Lung (tissue), 16 donors: Measurements from ENCODE around the gene CLDND2. TPM values are rescaled to one million over a fixed set of nuclear protein-coding genes. Genes with fewer than 3 reads are reported as not detected.
A peak's percentile ranks its signal among the peaks of the same experiment; 100 is the strongest.
"Not testable (repeated sequence)": the region's sequence is repeated elsewhere in the genome, so short reads cannot be mapped to it uniquely, and the experiment has no call there.

Experiments used
- ATAC-seq: fragments of 200-7000 bp; cut with Tn5 transposase; one replicate; pipeline ENCODE4 v1.9.1; 2020; ENCODE audit warnings: moderate number of reproducible peaks; ENCODE audit not compliant: insufficient read depth, low FRiP score
- DNase-seq, 3 donors: peaks; one replicate each; pipeline ENCODE4 v3.0.0-alpha.2; 2013 to 2017
- H3K27ac ChIP-seq, 2 donors: one replicate each; pipeline ENCODE4 v1.5.1; 2013; ENCODE audit warnings: mild to moderate bottlenecking in 2 of 2, moderate library complexity in 2 of 2, control low read depth in 1 of 2, inconsistent platforms in 1 of 2, low read depth in 1 of 2, low read length in 1 of 2
- H3K27me3 ChIP-seq, 3 donors: one replicate each; pipeline ENCODE4 v1.5.1; 2013; ENCODE audit warnings: low read length in 2 of 3; ENCODE audit not compliant: control insufficient read depth in 3 of 3, insufficient read depth in 3 of 3
- H3K36me3 ChIP-seq, 4 donors: one replicate each; pipeline ENCODE4 v1.5.1; 2013; ENCODE audit warnings: low read length in 4 of 4, mild to moderate bottlenecking in 1 of 4, moderate library complexity in 1 of 4; ENCODE audit not compliant: control insufficient read depth in 4 of 4, insufficient read depth in 4 of 4
- H3K4me1 ChIP-seq, 5 donors: one replicate each; pipeline ENCODE4 v1.5.1; 2013; ENCODE audit warnings: low read length in 5 of 5, mild to moderate bottlenecking in 2 of 5, moderate library complexity in 1 of 5; ENCODE audit not compliant: control insufficient read depth in 5 of 5, insufficient read depth in 5 of 5
- H3K4me3 ChIP-seq: one replicate; pipeline ENCODE4 v1.5.1; 2013; ENCODE audit warnings: mild to moderate bottlenecking, control low read depth, moderate library complexity
- H3K9ac ChIP-seq, 2 donors: one replicate each; pipeline ENCODE4 v1.5.1; 2013; ENCODE audit warnings: low read length in 2 of 2, control low read depth in 1 of 2; ENCODE audit not compliant: insufficient read depth in 1 of 2
- H3K9me3 ChIP-seq, 4 donors: one replicate each; pipeline ENCODE4 v1.5.1; 2013; ENCODE audit warnings: low read length in 3 of 4, mild to moderate bottlenecking in 1 of 4, moderate library complexity in 1 of 4; ENCODE audit not compliant: control insufficient read depth in 4 of 4, insufficient read depth in 3 of 4
- CTCF ChIP-seq: IDR thresholded peaks from 2 replicates; pipeline ENCODE4 v1.5.1; 2012; ENCODE audit warnings: mild to moderate bottlenecking; ENCODE audit errors: control extremely low read depth, extremely low read depth
- WGBS, 2 donors: extraction: QIAGEN DNeasy Blood & Tissue Kit; methylation state at CpG; one replicate each; pipeline ENCODE4 v1.1.7; 2013; 5-methylcytosine and 5-hydroxymethylcytosine counted together
- long read RNA-seq, 5 donors: transcript quantifications; one replicate each; lab custom pipeline, GENCODE V29; 2026
- polyA plus RNA-seq, 2 donors: library from polyadenylated mRNA; stranded (reverse); fragments of 200-250 nt; gene quantifications; one replicate each; pipeline ENCODE4 v1.2.1, GENCODE V29; 2013
- total RNA-seq, 2 donors: library from RNA; depleted of rRNA in 1 of 2; stranded (reverse); fragments of >200 nt in 1 of 2; gene quantifications; one replicate each; pipeline ENCODE4 v1.2.1, GENCODE V29; 2014 to 2021
- donor health status: control.
- donor health status: control.
- donor health status: Bipolar disorder and iron deficiency.
- donor health status: healthy.
- donor health status: DM: yes; HTN: yes; CAD: no.

The CLDND2 gene
- under 1 TPM in 1 of 2 donors, not detected in 1; 0.92 TPM for total RNA-seq
- polyA plus RNA-seq, result under 1 TPM; 0.45 to 0.66 TPM
- long read RNA-seq, donor 1, result 0 reads
- long read RNA-seq, donor 2, result 0 reads
- long read RNA-seq, donor 3, result 0 reads
- long read RNA-seq, donor 4, result 0 reads
- long read RNA-seq, donor 5, result 0 reads

GRCh38 chr19:51368366-51369282 lies at the start of gene CLDND2:
TSS of gene CLDND2 (minus strand) at chr19:51369003. CDS start at chr19:51368577, 426 bp downstream.
- Histone ChIP-seq H3K9ac (no peak within 1 kb of the TSS), H3K4me3 (peak within 1 kb of the TSS; percentile 75), H3K27ac (peak within 1 kb of the TSS; percentile 75 to 78), H3K27me3 (no peaks in the 10 kb centered on the region), H3K4me1 (peaks cover 0 to 23% (median 2%) of the 10 kb centered on the region in 5 donors), H3K9me3 (no peaks in the 10 kb centered on the region), H3K36me3 (no peaks in the 10 kb centered on the region)
- DNase-seq (no peak), ATAC-seq (no peak)
- 51 to 59% methylated on average over 23 of the region's 23 CpGs for WGBS, 2 donors
- no peak for TF ChIP-seq CTCF

- Histone ChIP-seq H3K36me3 (no peaks in the 10 kb centered on the region), H3K4me3 (no peak overlapping the region), H3K9ac (no peak overlapping the region), H3K9me3 (no peaks in the 10 kb centered on the region), H3K27ac (peak overlapping the region in 1 of 2 donors; percentile 72), H3K27me3 (no peaks in the 10 kb centered on the region), H3K4me1 (no peaks in the 10 kb centered on the region)
- no peak for TF ChIP-seq CTCF
- WGBS, 2 donors, result 41 to 58% methylated on average over 3 of the region's 3 CpGs
- DNase-seq (no peak), ATAC-seq (no peak)
These were observed 49.0 kb upstream of the CLDND2 start for GRCh38 chr19:51417810-51418157.

- ATAC-seq, result peak; percentile 45
- TF ChIP-seq CTCF, result no peak
- 17 to 48% methylated on average over 21 of the region's 21 CpGs for WGBS, 2 donors
- H3K27ac ChIP-seq, result peak within 1 kb of the TSS in 1 of 2 donors; percentile 72
- no peaks in the 10 kb centered on the region for H3K36me3 ChIP-seq
- no peak within 1 kb of the TSS for H3K4me3 ChIP-seq
- H3K9ac ChIP-seq, result no peak within 1 kb of the TSS
- DNase-seq, result no peak
- H3K27me3 ChIP-seq, result no peaks in the 10 kb centered on the region
- H3K4me1 ChIP-seq, result no peaks in the 10 kb centered on the region
- H3K9me3 ChIP-seq, result no peaks in the 10 kb centered on the region
These were observed 48.5 kb upstream of the CLDND2 start, which contains the start of gene SIGLEC10 for GRCh38 chr19:51417107-51417809. TSS of gene SIGLEC10 (minus strand) at chr19:51417642. CDS start at chr19:51417581, 61 bp downstream.

- not testable (repeated sequence) for H3K4me1 ChIP-seq, ATAC-seq, H3K4me3 ChIP-seq, H3K9ac ChIP-seq, H3K36me3 ChIP-seq, H3K27ac ChIP-seq, DNase-seq, H3K9me3 ChIP-seq, H3K27me3 ChIP-seq
- 75 to 85% methylated on average over 12 to 15 of the region's 15 CpGs for WGBS, 2 donors
These were observed 47.6 kb upstream of the CLDND2 start for GRCh38 chr19:51416422-51416821.
